Embryonic facial prominence (tissue), 1 donor: Measurements from ENCODE around the gene CNOT4.

Experiments
- DNase-seq: peaks from one replicate; pipeline ENCODE4 v3.0.0-alpha.2; 2016; ENCODE audit errors: extremely low spot score

CNOT4 gene

DNA sequence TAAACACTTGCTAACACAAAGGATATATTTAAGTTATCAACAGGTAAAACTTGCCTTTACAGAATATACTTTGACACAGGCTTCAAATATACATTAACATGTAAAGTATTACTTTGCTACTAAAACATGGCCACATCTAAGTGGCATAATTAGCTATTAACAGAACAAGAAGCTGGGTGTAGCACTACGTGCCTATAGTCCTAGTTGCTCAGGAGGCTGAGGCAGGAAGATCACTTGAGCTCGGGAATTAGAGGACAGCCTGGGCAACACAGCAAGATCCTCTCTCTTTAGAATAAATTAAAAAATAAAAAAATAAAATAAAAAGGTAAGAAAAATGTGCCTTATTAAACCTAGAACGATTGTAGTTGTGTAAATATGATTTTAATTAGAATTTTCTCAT, 106.6 kb downstream of the CNOT4 start:
- DNase-seq, result no peak

DNA sequence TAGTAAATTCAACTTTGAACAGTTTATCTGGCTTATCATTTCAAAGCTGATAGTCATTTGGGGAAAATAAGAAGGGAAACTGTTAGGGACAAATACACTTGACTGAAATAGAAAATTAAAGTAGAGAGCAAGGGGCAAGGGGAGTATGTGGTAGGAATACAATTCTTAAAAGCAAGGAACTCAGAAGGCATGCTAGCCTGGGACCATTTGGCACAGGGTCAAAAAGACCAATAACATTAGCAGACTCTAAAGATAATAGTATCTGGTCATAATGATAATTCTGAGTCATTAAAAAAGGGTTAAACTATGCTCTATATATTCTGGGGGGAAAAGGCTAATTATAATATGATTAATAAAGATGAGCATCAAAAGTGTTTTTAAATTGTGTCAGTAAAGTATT, 112.2 kb downstream of the CNOT4 start:
- DNase-seq, result no peak

- no peak for DNase-seq
Observed at GRCh38 chr7:135392701-135393100, 117.2 kb downstream of the CNOT4 start.

DNA sequence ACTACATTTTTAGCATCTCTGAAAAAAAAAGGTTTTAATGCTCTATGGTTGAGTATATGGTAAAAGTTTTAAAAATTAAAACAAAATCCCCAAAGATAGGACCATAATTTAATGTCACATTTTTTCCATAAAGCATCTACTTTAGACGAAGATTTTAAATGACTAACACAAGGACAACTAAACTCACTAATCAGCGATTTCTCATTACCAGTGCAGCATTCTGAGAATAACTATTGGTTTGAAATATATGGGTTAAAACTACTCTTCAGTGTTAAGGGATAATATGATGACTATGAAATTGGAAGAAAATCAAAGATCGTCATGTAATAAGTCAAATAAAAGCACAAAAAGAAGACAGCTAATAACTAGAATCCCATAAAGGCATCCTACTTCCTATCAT, 118.4 kb downstream of the CNOT4 start:
- DNase-seq, result no peak

GRCh38 chr7:135390829-135391228, 119.1 kb downstream of the CNOT4 start:
- no peak for DNase-seq

DNA sequence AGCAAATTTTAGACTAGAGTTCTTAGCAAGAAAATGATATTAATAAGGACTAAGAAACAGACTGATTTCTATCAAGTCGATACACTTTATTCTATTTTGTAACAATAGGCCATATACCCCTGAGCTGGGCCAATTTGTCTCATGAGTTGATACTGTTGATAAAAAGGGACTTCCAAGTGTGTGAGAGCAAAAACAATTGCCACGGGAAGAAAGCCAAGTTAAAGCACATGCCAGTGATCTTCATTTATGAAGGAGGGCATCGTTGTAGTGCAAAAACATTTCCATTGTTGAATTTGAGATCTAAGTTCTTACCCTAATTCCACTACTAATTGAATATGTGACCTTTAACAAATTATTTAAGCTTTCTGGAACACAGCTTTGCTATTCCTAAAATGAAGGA, 119.9 kb downstream of the CNOT4 start:
- no peak for DNase-seq

DNA sequence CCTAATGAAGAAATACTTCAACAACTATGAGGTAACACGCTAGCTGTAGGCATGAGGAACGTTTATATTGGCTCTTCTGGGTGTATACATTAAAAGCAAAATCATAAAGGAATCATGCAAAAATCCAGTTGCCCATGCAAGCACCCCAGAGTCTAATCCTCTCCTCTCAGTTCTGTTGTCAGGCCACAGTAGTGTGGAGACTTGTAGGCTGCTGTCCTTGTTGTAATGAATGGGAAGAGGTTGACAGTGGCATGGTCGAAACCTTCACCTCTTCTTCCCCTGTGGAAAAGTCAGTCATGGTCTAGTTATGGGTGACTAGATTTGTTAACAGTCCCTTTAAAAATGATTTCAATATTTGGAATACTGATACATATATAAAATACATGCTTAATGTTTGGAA, 121.3 kb downstream of the CNOT4 start:
- DNase-seq, result no peak

DNA sequence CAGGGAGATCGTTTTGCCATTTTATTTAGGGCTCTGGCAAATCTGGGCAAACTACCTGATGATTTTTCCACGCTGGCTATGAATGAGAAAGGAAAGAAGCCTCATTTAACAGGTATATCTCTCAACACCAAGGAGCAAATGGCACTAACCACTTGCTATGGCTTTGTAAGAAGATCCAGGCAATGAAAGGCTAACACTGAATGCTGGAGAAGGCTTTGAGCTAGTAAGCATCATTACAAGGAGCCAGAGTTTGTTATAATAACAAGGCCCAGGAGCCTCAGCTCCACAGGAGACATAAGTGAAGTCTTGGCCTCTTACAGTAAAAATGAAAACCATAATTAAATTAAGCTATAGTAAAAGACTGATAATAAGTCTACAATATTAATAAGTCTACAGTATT, 123.1 kb downstream of the CNOT4 start:
- no peak for DNase-seq

DNA sequence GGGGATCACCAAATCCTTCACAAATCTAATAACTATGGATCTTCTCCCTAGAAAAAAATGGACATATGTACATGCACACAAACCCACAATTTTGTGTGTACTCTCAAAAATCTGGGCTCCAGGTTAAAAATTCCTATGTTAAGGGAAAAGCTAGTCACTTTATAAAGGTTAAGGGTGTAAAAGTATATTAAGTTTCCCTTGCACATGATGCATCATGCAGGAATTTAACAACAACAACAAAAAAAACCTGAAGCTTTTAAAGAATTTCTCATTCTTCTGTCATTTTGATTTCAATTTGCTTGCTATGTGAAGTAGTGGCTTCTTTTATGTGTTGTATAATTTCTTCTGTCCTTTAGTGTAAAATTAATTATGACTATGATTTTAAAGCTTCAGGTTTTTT, 123.7 kb downstream of the CNOT4 start:
- DNase-seq, result no peak

- DNase-seq, result no peak
Observed at GRCh38 chr7:135385209-135385608, 124.7 kb downstream of the CNOT4 start.

DNA sequence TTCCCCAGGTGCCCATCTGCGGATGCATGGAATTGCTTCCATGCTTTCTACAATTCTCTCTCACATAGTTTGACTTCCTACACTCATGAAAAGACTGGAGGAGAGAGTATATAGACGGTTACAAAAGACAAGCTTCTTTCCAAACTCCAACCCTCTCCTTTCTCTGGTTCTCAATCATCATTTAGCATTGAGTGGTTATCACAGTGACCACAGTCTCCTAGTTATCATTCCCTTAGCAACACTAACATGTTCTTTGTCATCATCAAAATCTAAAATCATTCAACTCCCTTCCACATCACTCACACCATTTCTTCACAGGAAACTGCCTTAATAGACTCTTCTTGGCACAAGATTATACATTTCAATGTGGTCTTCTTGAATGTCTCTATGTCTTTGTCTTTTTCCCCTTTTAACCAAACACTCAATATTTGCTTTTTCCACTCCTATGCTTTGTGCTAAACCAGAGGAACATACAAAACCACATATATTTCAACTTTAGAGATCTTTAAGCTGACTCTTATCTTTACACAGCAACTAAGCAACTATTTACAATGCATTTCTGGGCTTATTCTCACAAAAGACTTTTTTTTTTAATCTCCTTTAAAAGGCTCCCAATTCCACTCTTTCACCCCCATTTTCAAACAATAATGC, 126.3 kb downstream of the CNOT4 start:
- no peak for DNase-seq

GRCh38 chr7:135382173-135382572, 127.7 kb downstream of the CNOT4 start:
- no peak for DNase-seq

DNA sequence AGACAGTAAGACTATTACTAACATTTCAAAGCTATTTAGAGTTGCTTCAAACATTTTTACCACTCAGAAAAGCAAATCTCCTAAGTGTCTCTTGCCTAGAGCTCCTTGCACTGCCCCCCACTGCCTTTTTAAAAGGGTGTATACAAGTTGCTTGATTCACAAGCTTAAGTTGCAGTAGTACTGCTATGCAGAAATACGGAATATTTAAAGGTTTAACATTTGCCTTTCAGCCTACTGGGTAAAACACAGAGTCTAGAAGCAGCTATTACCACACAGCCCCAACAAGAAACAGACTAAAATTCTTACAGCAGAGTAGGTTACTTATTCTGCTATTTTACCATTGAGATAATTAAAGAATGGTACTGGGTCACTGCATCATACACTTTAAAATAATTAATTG, 128.5 kb downstream of the CNOT4 start:
- DNase-seq, result no peak

- DNase-seq, result no peak
Observed at GRCh38 chr7:135380351-135380750, 129.6 kb downstream of the CNOT4 start.

- no peak for DNase-seq
Observed at GRCh38 chr7:135377171-135377570, 132.7 kb downstream of the CNOT4 start.

- DNase-seq, result no peak
Observed at GRCh38 chr7:135375908-135376699, 133.8 kb downstream of the CNOT4 start.

- no peak for DNase-seq
Observed at GRCh38 chr7:135374736-135375135, 135.2 kb downstream of the CNOT4 start.

DNA sequence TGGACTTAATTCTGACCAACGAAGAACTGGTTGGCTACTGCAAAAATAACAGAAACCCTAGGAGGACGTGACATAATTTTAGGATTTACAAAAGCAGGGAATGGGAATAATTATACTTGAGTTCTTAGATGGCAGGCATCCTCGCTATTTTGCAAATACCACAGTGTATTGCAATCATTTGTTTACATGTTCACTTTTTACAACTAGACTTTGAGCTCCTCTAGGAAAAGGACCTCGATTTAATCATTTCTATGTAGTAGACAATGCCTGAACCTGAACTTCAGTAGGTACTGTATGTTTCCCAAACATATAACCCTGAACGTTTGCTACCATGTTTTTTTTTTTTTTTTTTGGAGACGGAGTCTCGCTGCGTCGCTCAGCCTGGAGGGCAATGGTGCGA, 137.7 kb downstream of the CNOT4 start:
- DNase-seq, result no peak

- no peak for DNase-seq
Observed at GRCh38 chr7:135370656-135371055, 139.2 kb downstream of the CNOT4 start.

GRCh38 chr7:135369405-135369804, 140.5 kb downstream of the CNOT4 start:
- DNase-seq, result no peak

- no peak for DNase-seq
Observed at GRCh38 chr7:135368416-135369186, 141.3 kb downstream of the CNOT4 start.

DNA sequence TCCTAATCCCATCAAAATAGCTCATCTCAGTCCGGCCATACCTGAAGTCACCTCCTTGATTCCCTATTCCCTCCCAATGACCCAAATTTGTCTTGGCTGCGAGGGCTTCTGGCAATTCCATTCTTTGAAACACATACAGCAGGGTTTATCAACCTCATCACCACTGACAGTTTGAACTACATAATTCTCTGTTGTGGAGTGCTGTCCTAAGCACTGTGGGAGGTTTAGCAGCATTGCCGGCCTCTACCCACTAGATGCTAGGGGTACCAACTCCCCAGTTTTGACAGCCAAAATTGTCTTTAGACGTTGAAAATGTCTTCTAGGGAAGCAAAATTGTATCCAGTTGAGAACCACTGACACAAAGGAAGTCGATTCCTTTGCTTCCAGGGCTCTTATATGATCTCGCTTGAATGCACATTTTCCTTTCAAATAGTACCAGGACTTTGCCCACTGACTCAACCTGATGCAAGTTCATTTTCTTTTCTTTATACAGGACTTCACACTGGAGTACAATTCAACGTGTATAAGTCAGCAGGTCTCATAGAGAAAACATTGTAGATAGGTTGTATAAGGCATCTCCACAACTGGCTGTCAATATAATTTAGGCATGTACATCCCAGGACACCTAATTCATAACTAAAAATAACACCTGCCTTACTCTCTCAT, 142.9 kb downstream of the CNOT4 start:
- no peak for DNase-seq
